ENCODE results near the gene DDAH1.

GRCh38 chr1:85356130-85356529, 108.8 kb downstream of the DDAH1 start:
- TF ChIP-seq CTCF (conservative IDR thresholded peaks at IDR 0.05; ENCODE audit: low read depth, low read length), result no peak
- TF ChIP-seq EZH2 (IDR thresholded peaks at IDR 0.05; ENCODE audit: low read length, unreplicated experiment), result no peak
- TF ChIP-seq EZH2phosphoT487 (IDR thresholded peaks at IDR 0.05; ENCODE audit: borderline replicate concordance, low read length), result no peak

Measured in PC-3 (cell line).